IPS DF 6.9 (cell line): ENCODE data around the gene PGC.

ENCODE experiments used
- DNase-seq: peaks from one replicate; pipeline ENCODE4 v3.0.0-alpha.2; 2013; ENCODE audit warnings: low read depth, low spot score
- H3K27ac ChIP-seq: one replicate; pipeline ENCODE4 v1.5.1; 2013; ENCODE audit warnings: low read length, control low read depth
- H3K27me3 ChIP-seq: 2 replicates; pipeline ENCODE4 v1.6.1; 2013; ENCODE audit warnings: mild to moderate bottlenecking, low read length; ENCODE audit not compliant: control insufficient read depth, insufficient read depth
- H3K36me3 ChIP-seq: 2 replicates; pipeline ENCODE4 v1.6.1; 2013; ENCODE audit warnings: low read length; ENCODE audit not compliant: control insufficient read depth, insufficient read depth
- H3K4me1 ChIP-seq: 2 replicates; pipeline ENCODE4 v1.6.1; 2013; ENCODE audit warnings: low read length; ENCODE audit not compliant: control insufficient read depth, insufficient read depth
- H3K4me3 ChIP-seq: 2 replicates; pipeline ENCODE4 v1.5.1; 2013; ENCODE audit warnings: mild to moderate bottlenecking, low read length
- H3K9me3 ChIP-seq: 2 replicates; pipeline ENCODE4 v1.6.1; 2013; ENCODE audit warnings: low read length, inconsistent platforms; ENCODE audit not compliant: control insufficient read depth, insufficient read depth
- WGBS: extraction: QIAGEN DNeasy Blood & Tissue Kit; methylation state at CpG from one replicate; pipeline ENCODE4 v1.1.7; 2013; ENCODE audit warnings: mixed read lengths, missing lambda C conversion rate; ENCODE audit not compliant: insufficient read length, insufficient coverage; 5-methylcytosine and 5-hydroxymethylcytosine counted together

PGC gene

GRCh38 chr6:41712651-41713103 lies 34.5 kb downstream of the PGC start:
- H3K4me3 ChIP-seq = no peak overlapping the region
- no peak for DNase-seq
- no peak overlapping the region for H3K27ac ChIP-seq
- WGBS = no CpG with 5 or more reads among the region's 10 CpGs
- no peaks in the 10 kb centered on the region for H3K36me3 ChIP-seq
- no peaks in the 10 kb centered on the region for H3K9me3 ChIP-seq
- H3K27me3 ChIP-seq = no peaks in the 10 kb centered on the region
- H3K4me1 ChIP-seq = no peaks in the 10 kb centered on the region; the same call in 1 of the 2 replicates

DNA sequence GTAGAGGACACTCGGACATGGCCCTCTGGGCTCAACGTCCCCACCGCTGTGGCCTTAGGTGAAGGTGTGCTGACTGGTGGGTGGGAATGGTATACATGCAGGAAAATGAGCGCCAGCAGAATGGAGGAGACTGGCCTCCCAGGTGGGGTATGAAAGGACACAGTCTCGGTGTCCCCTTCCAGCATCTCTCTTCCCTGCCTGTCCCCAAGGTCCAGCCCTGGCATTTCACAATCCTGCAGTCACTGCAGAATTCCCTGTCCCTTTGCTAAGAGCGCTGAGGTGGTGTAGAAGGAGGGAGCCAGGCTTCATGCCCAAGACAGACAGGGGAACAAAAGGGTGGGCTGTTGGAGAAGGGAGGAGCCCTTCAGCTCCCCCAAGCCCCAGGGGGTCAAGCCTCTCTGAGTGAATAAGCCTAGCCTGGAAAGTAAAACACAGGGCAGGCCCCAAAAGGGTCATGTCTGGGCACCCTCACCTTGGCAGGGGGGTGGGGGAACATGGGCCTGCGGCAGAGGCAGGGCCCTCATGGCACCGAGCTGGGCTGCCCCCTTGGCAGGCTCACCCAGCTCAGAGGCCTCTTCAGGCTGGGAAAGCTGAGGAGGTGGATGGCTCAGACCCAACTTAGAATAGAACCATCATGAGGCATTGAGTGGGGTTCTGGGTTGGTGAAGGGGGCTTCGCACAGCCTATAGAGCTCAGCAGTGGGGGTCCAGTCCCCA lies 35.7 kb downstream of the PGC start:
- Histone ChIP-seq H3K27ac (no peak overlapping the region), H3K27me3 (no peaks in the 10 kb centered on the region), H3K4me1 (no peaks in the 10 kb centered on the region; the same call in 1 of the 2 replicates), H3K4me3 (no peak overlapping the region), H3K36me3 (no peaks in the 10 kb centered on the region), H3K9me3 (no peaks in the 10 kb centered on the region)
- no peak for DNase-seq
- no CpG with 5 or more reads among the region's 9 CpGs for WGBS

DNA sequence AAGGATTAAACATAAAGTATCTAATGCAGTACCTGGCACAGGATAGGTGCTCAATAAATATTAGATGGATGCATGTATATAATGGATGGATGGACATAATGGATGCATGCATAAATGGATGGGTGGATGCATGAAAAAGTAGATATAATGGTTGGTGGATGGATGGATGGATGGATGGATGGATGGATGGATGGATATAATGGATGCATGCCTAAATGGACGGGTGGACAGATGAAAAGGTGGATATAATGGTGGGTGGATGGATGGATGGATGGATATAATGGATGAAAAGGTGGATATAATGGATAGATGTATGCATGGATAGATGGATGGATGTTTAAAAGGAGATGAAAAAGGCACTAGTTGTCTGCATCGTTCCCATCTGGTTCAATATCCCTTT lies 37.8 kb downstream of the PGC start:
- Histone ChIP-seq H3K4me1 (no peaks in the 10 kb centered on the region; the same call in 1 of the 2 replicates), H3K27me3 (no peaks in the 10 kb centered on the region), H3K4me3 (no peak overlapping the region), H3K27ac (no peak overlapping the region), H3K9me3 (no peaks in the 10 kb centered on the region), H3K36me3 (no peaks in the 10 kb centered on the region)
- WGBS = no CpG with 5 or more reads among the region's 2 CpGs
- no peak for DNase-seq

GRCh38 chr6:41708856-41709255 lies 38.3 kb downstream of the PGC start:
- Histone ChIP-seq H3K4me3 (no peak overlapping the region), H3K9me3 (no peaks in the 10 kb centered on the region), H3K36me3 (no peaks in the 10 kb centered on the region), H3K4me1 (no peaks in the 10 kb centered on the region; the same call in 1 of the 2 replicates), H3K27me3 (no peaks in the 10 kb centered on the region), H3K27ac (no peak overlapping the region)
- no peak for DNase-seq
- WGBS = no CpG with 5 or more reads among the region's 3 CpGs

DNA sequence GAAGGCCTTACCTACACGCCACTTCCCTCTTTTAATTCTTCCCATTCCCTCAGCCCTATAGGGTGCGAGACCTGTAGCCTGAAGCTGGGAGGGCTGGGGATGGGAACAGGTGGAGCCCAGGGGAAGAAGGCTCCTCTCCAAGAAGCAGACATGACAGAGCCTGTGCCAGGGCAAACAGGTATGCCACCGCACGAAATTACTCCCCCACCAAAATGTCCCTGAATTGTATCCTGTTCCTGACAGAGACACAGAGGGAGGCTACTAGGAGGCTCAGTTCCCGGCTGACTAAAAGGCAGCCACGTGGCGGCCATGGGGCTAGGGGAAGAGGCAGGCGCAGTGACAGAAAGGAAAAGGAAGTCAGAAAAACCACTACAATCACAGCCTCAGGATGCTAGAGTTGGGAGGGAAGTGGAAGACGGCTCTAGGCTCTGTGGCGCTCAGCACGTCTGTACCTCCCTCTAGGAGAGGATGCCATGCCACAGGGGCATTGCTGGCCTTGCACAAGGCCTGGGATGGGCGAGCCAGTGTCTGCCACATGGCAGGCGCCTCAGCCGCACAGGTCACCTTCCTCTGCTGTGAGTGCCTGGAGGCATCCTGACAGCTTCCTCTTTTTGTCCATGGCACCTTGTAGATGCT lies 39.5 kb downstream of the PGC start:
- Histone ChIP-seq H3K4me1 (no peaks in the 10 kb centered on the region; the same call in 1 of the 2 replicates), H3K9me3 (no peaks in the 10 kb centered on the region), H3K4me3 (no peak overlapping the region), H3K27ac (no peak overlapping the region), H3K27me3 (no peaks in the 10 kb centered on the region), H3K36me3 (no peaks in the 10 kb centered on the region)
- no peak for DNase-seq
- WGBS = no CpG with 5 or more reads among the region's 14 CpGs

DNA sequence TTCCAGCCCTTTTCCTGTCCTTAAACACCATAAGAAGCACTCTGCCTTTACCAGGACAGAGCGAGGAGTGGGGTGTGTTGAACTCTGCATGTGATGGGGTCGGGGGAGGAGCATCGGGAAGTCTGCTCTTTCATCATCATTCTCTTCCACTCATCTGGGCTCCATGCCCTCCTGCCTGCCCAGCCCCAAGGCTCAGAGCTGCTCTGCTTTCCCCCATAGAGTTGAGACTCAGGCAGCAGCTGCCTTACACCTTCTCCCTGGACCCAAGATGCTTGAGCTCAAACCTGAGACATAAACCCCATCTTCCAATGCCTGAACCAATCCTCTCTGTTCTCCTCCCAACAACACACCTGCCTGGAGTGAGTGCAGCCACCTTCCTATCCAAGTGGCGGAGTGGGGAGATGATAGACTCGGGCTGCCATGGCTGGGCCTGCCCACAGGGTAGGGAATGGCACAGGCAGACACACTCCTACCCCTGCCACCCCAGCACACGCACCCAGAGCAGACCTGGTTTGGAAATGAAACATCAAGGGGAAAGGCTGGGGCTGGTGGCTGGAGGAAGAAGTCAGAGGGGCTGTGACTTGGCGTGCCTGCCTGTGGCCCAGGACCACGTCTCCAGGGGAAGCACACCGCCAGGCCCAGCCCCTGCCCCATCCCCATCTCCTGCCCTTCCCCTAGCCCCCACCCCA lies 40.2 kb downstream of the PGC start:
- no peaks in the 10 kb centered on the region for H3K36me3 ChIP-seq
- no peak for DNase-seq
- no CpG with 5 or more reads among the region's 9 CpGs for WGBS
- no peak overlapping the region for H3K4me3 ChIP-seq
- H3K9me3 ChIP-seq = no peaks in the 10 kb centered on the region
- H3K27ac ChIP-seq = no peak overlapping the region
- H3K4me1 ChIP-seq = no peaks in the 10 kb centered on the region; the same call in 1 of the 2 replicates
- no peaks in the 10 kb centered on the region for H3K27me3 ChIP-seq

DNA sequence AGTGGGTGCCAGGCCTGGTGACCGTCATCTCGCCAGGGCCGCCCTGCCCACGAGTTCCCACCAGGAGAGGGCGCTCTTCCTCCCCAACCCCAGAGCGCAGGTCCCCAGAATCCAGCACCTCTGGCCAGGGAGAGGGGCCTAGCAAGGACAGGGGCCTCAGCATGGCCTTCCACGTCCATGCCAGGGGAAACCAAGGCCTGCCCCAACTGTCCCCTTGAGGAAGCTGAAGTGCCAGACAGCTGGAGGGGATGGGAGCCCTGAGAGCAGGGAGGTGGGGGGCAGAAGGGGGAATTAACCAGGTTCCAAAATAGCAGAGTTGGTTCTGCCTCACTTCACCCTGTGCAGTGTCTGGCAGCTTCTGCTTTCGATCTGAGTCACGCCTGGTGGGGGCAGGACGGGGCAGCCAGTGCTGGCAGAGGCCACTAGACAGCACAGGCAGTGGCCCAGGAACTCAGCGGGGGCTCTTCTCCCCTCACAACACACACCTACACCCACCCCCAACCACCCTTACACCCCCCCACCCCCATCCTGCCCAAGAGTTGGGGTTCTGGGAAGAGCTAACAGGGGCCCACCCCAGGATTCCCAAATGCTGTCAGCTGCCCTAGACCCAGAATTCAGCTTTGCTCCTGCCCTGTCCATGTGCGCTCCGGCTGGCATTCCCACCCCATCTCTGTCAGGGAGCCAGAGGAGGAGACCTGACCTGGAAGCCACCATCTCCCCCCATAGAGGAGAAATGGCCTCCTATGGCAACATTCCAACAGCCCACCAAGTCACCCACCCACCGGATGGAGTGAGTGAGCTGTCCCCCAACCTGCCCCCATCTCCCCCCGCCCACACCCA lies 41.0 kb downstream of the PGC start:
- Histone ChIP-seq H3K27me3 (no peaks in the 10 kb centered on the region), H3K27ac (no peak overlapping the region), H3K4me3 (no peak overlapping the region), H3K9me3 (no peaks in the 10 kb centered on the region), H3K4me1 (no peaks in the 10 kb centered on the region; the same call in 1 of the 2 replicates), H3K36me3 (no peaks in the 10 kb centered on the region)
- WGBS = no CpG with 5 or more reads among the region's 15 CpGs
- DNase-seq = peak; percentile 57

- H3K4me1 ChIP-seq = peaks cover 2% of the 10 kb centered on the region
- no peaks in the 10 kb centered on the region for H3K36me3 ChIP-seq
- no peaks in the 10 kb centered on the region for H3K9me3 ChIP-seq
- no peak overlapping the region for H3K4me3 ChIP-seq
- no peak overlapping the region for H3K27ac ChIP-seq
- WGBS = no CpG with 5 or more reads among the region's 12 CpGs
- DNase-seq = no peak
- no peaks in the 10 kb centered on the region for H3K27me3 ChIP-seq
These were observed 41.7 kb downstream of the PGC start for GRCh38 chr6:41705311-41705995.

- H3K27me3 ChIP-seq = no peaks in the 10 kb centered on the region
- no peak overlapping the region for H3K27ac ChIP-seq
- no peak for DNase-seq
- no peak overlapping the region for H3K4me3 ChIP-seq
- no peaks in the 10 kb centered on the region for H3K36me3 ChIP-seq
- WGBS = no CpG with 5 or more reads among the region's 5 CpGs
- H3K4me1 ChIP-seq = peaks cover 3% of the 10 kb centered on the region
- no peaks in the 10 kb centered on the region for H3K9me3 ChIP-seq
These were observed 42.4 kb downstream of the PGC start for GRCh38 chr6:41704656-41705310.
